H54 (cell line): ENCODE results near the gene PABPC1L.

Experiments used
- DNase-seq: peaks from one replicate; pipeline ENCODE4 v3.0.0; 2011; ENCODE audit warnings: low spot score, mixed read lengths; ENCODE audit not compliant: insufficient read length
- FAIRE-seq: peaks from 3 replicates; lab custom pipeline; 2011; peaks lifted over from hg19 to GRCh38; lab: Jason Lieb, UNC
- POLR2A ChIP-seq: IDR thresholded peaks from 2 replicates; pipeline ENCODE4 v1.6.1; 2011; ENCODE audit warnings: low read depth, mild to moderate bottlenecking, low read length

PABPC1L gene

GRCh38 chr20:44979090-44979621 lies 69.3 kb downstream of the PABPC1L start:
- DNase-seq (no peak), FAIRE-seq (no peak)
- TF ChIP-seq POLR2A = no peak

- no peak for FAIRE-seq
- no peak for DNase-seq
- TF ChIP-seq POLR2A = no peak
Observed at GRCh38 chr20:44981736-44982406, 72.0 kb downstream of the PABPC1L start.

GRCh38 chr20:44983093-44983674 lies 73.3 kb downstream of the PABPC1L start:
- FAIRE-seq (no peak), DNase-seq (no peak)

GRCh38 chr20:44988631-44989171 lies 78.8 kb downstream of the PABPC1L start:
- DNase-seq (no peak), FAIRE-seq (no peak)
- TF ChIP-seq POLR2A = no peak

More at GRCh38 chr20:44983093-44983674, 73.3 kb downstream of the PABPC1L start:
- TF ChIP-seq POLR2A = no peak
